Measurements from ENCODE around the gene HADHB. TPM values are rescaled to one million over a fixed set of nuclear protein-coding genes. Genes with fewer than 3 reads are reported as not detected.
"Not testable (repeated sequence)": the region's sequence is repeated elsewhere in the genome, so short reads cannot be mapped to it uniquely, and the experiment has no call there.

Gene HADHB
- total and polyA plus RNA-seq, 2 experiments from 2014 or later = 131 to 133 TPM

DNA sequence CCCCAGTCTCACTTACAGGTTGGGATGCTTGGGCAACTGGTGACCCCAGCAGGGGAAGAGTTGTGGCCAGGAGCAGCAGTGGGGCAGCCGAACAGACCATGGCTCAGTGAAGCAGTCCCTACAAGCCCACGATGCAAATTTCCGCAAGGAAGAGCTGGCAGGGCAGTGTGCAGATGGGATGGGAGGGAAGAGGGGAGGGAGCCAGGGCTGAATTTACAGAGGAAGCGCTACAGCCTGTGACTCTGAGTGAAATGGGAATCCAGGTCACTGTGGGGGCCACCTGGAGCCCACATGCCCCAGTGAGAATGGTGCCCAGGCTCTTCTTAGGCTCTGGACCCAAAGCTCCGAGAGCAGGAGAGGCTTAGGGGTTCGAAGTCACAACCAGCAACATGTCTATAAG, 74.2 kb downstream of the HADHB start:
- DNase-seq (ENCODE audit: low spot score) = no peak
- Histone ChIP-seq H4K20me1 (ENCODE audit: insufficient read depth, poor library complexity, severe bottlenecking) (no peaks in the 10 kb centered on the region), H3K9me3 (ENCODE audit: low read depth) (no peaks in the 10 kb centered on the region), H3K4me2 (no peak overlapping the region), H3K4me1 (ENCODE audit: insufficient read depth) (no peaks in the 10 kb centered on the region), H3K27me3 (no peaks in the 10 kb centered on the region), H2AFZ (no peak overlapping the region), H3K9me2 (replicated peaks; ENCODE audit: insufficient read depth) (no peaks in the 10 kb centered on the region), H3K27ac (no peak overlapping the region), H3K79me2 (no peaks in the 10 kb centered on the region), H3K4me3 (no peak overlapping the region), H3K36me3 (replicated peaks; ENCODE audit: insufficient read depth, low read depth) (no peaks in the 10 kb centered on the region)
- WGBS (ENCODE audit: low lambda C conversion rate, missing lambda C conversion rate) = 66% methylated on average over 6 of the region's 6 CpGs
- TF ChIP-seq EZH2 (IDR thresholded peaks at IDR 0.05; ENCODE audit: borderline replicate concordance) (no peak), EZH2phosphoT487 (IDR thresholded peaks at IDR 0.05; ENCODE audit: low read depth, severe bottlenecking, unreplicated experiment) (no peak), CTCF (IDR thresholded peaks at IDR 0.05; ENCODE audit: poor library complexity) (no peak)

DNA sequence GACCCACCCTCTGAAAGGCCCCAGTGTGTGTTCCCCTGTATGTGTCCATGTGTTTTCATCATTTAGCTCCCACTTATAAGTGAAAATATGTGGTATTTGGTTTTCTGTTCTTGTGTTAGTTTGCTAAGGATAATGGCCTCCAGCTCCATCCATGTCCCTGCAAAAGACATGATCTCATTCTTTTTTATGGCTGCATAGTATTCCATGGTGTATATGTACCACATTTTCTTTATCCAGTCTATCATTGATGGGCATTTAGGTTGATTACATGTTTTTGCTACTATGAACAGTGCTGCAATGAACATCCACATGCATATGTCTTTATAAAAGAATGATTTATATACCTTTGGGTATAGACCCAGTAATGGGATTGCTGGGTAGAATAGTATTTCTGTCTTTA, 79.7 kb downstream of the HADHB start:
- not testable (repeated sequence) for H3K9me3 ChIP-seq (ENCODE audit: low read depth)

GRCh38 chr2:26324903-26325302, 80.2 kb downstream of the HADHB start:
- Histone ChIP-seq H3K4me2 (no peak overlapping the region), H3K9me3 (ENCODE audit: low read depth) (no peaks in the 10 kb centered on the region), H3K27me3 (no peaks in the 10 kb centered on the region), H3K9me2 (replicated peaks; ENCODE audit: insufficient read depth) (no peaks in the 10 kb centered on the region), H3K4me3 (no peak overlapping the region), H4K20me1 (ENCODE audit: insufficient read depth, poor library complexity, severe bottlenecking) (no peaks in the 10 kb centered on the region), H3K79me2 (no peaks in the 10 kb centered on the region), H2AFZ (no peak overlapping the region), H3K27ac (no peak overlapping the region), H3K36me3 (replicated peaks; ENCODE audit: insufficient read depth, low read depth) (no peaks in the 10 kb centered on the region), H3K4me1 (ENCODE audit: insufficient read depth) (no peaks in the 10 kb centered on the region)
- 67% methylated on average over 3 of the region's 3 CpGs for WGBS (ENCODE audit: low lambda C conversion rate, missing lambda C conversion rate)
- no peak for DNase-seq (ENCODE audit: low spot score)
- TF ChIP-seq EZH2 (IDR thresholded peaks at IDR 0.05; ENCODE audit: borderline replicate concordance) = no peak
- TF ChIP-seq EZH2phosphoT487 (IDR thresholded peaks at IDR 0.05; ENCODE audit: low read depth, severe bottlenecking, unreplicated experiment) = no peak
- no peak for TF ChIP-seq CTCF (IDR thresholded peaks at IDR 0.05; ENCODE audit: poor library complexity)

More for the DNA sequence above, 79.7 kb downstream of the HADHB start:
- H3K36me3 ChIP-seq (replicated peaks; ENCODE audit: insufficient read depth, low read depth); H4K20me1 ChIP-seq (ENCODE audit: insufficient read depth, poor library complexity, severe bottlenecking); H3K4me3 ChIP-seq; H3K4me1 ChIP-seq (ENCODE audit: insufficient read depth); H3K27me3 ChIP-seq; H3K9me2 ChIP-seq (replicated peaks; ENCODE audit: insufficient read depth); DNase-seq (ENCODE audit: low spot score); H3K27ac ChIP-seq; H3K79me2 ChIP-seq; H3K4me2 ChIP-seq; H2AFZ ChIP-seq: not testable (repeated sequence)

- Histone ChIP-seq H3K36me3 (replicated peaks; ENCODE audit: insufficient read depth, low read depth) (no peaks in the 10 kb centered on the region), H2AFZ (no peak overlapping the region), H3K4me1 (ENCODE audit: insufficient read depth) (no peaks in the 10 kb centered on the region), H3K9me3 (ENCODE audit: low read depth) (no peaks in the 10 kb centered on the region), H4K20me1 (ENCODE audit: insufficient read depth, poor library complexity, severe bottlenecking) (no peaks in the 10 kb centered on the region), H3K9me2 (replicated peaks; ENCODE audit: insufficient read depth) (no peaks in the 10 kb centered on the region), H3K4me2 (no peak overlapping the region), H3K27me3 (no peaks in the 10 kb centered on the region), H3K79me2 (no peaks in the 10 kb centered on the region), H3K27ac (no peak overlapping the region), H3K4me3 (no peak overlapping the region)
- 79% methylated on average over 4 of the region's 4 CpGs for WGBS (ENCODE audit: low lambda C conversion rate, missing lambda C conversion rate)
- no peak for DNase-seq (ENCODE audit: low spot score)
- TF ChIP-seq EZH2 (IDR thresholded peaks at IDR 0.05; ENCODE audit: borderline replicate concordance) (no peak), CTCF (IDR thresholded peaks at IDR 0.05; ENCODE audit: poor library complexity) (no peak), EZH2phosphoT487 (IDR thresholded peaks at IDR 0.05; ENCODE audit: low read depth, severe bottlenecking, unreplicated experiment) (no peak)
Observed at GRCh38 chr2:26325851-26326250, 81.1 kb downstream of the HADHB start.
